Endothelial cell of umbilical vein (primary cell): Measurements from ENCODE around the gene ITIH3. TPM values are rescaled to one million over a fixed set of nuclear protein-coding genes. Genes with fewer than 3 reads are reported as not detected.

ENCODE experiments used
- BruUV-seq: library from RNA; stranded (reverse); fragments of 400-500 nt; replicated peaks from 2 replicates; lab custom pipeline; 2021; lab: Mats Ljungman, UMichigan
- CTCF ChIA-PET: fragments of 300-600, 350-600 bp; sonication (Branson Sonifier 250); formaldehyde crosslinking; loops from one replicate; lab custom pipeline; 2021; ENCODE audit warnings: antibody characterized with exemption, inconsistent platforms; lab: Charles Lee
- POLR2A ChIA-PET: fragments of 300-600, 350-600 bp; sonication (Branson Sonifier 250); formaldehyde crosslinking; loops from one replicate; lab custom pipeline; 2021; ENCODE audit warnings: antibody characterized with exemption, inconsistent platforms; lab: Charles Lee
- DNase-seq: peaks from one replicate; pipeline ENCODE4 v3.0.0-alpha.2; 2011; ENCODE audit warnings: low read depth, low spot score
- FAIRE-seq: peaks from 2 replicates; lab custom pipeline; 2011; peaks lifted over from hg19 to GRCh38; lab: Jason Lieb, UNC
- H2AFZ ChIP-seq: 2 replicates; pipeline ENCODE4 v1.6.0; 2012; ENCODE audit warnings: low read depth, low read length, control low read depth, inconsistent platforms
- H3K27ac ChIP-seq: 2 replicates; pipeline ENCODE4 v1.5.1; 2011; ENCODE audit warnings: low read depth, mild to moderate bottlenecking, control low read depth, low read length, moderate library complexity; ENCODE audit not compliant: insufficient read depth
- H3K27me3 ChIP-seq, 2 experiments: 2 replicates each; pipeline versions ENCODE4 v1.6.0 to v1.6.1; 2011; ENCODE audit warnings: low read length in 2 of 2, mixed read lengths in 1 of 2; ENCODE audit not compliant: control insufficient read depth in 2 of 2, insufficient read depth in 2 of 2
- H3K36me3 ChIP-seq, 2 experiments: 2 replicates in 1 of 2; 3 replicates in 1 of 2; pipeline ENCODE4 v1.5.1; 2011; ENCODE audit warnings: low read length in 2 of 2, mild to moderate bottlenecking in 1 of 2, moderate library complexity in 1 of 2; ENCODE audit not compliant: control insufficient read depth in 2 of 2, insufficient read depth in 2 of 2; ENCODE audit errors: extremely low read depth in 1 of 2
- H3K4me1 ChIP-seq: 3 replicates; pipeline ENCODE4 v1.5.1; 2011; ENCODE audit warnings: mild to moderate bottlenecking, low read length; ENCODE audit not compliant: control insufficient read depth, insufficient read depth; ENCODE audit errors: extremely low read depth
- H3K4me2 ChIP-seq: 2 replicates; pipeline ENCODE4 v1.6.1; 2011; ENCODE audit warnings: low read length, control low read depth, mixed read lengths; ENCODE audit not compliant: insufficient read depth
- H3K4me3 ChIP-seq, 3 experiments: fragments of 200-600 bp in 1 of 3; sonication (generic), shearing (Covaris generic) in 1 of 3; replicated peaks in 1 of 3; 2 replicates each; pipeline ENCODE4 v1.5.1; 2011 to 2016; ENCODE audit warnings: control low read depth in 3 of 3, low read length in 3 of 3, mild to moderate bottlenecking in 2 of 3, inconsistent platforms in 1 of 3, low read depth in 1 of 3, moderate library complexity in 1 of 3; ENCODE audit not compliant: insufficient read depth in 1 of 3
- H3K79me2 ChIP-seq: 2 replicates; pipeline ENCODE4 v1.6.0; 2012; ENCODE audit warnings: low read length, inconsistent platforms; ENCODE audit not compliant: control insufficient read depth, insufficient read depth
- H3K9ac ChIP-seq: replicated peaks from 2 replicates; pipeline ENCODE3; 2011; ENCODE audit warnings: low read length, control low read depth; ENCODE audit not compliant: insufficient read depth; ENCODE audit errors: extremely low read depth
- H3K9me1 ChIP-seq: replicated peaks from 3 replicates; pipeline ENCODE4 v1.6.0; 2011; ENCODE audit warnings: mild to moderate bottlenecking, low read length; ENCODE audit not compliant: control insufficient read depth, insufficient read depth; ENCODE audit errors: extremely low read depth
- H3K9me3 ChIP-seq: replicated peaks from 2 replicates; pipeline ENCODE4 v1.5.1; 2012; ENCODE audit warnings: low read length, inconsistent platforms; ENCODE audit not compliant: control insufficient read depth, insufficient read depth
- H4K20me1 ChIP-seq: replicated peaks from 2 replicates; pipeline ENCODE3; 2011; ENCODE audit warnings: mild to moderate bottlenecking, low read length; ENCODE audit not compliant: control insufficient read depth, insufficient read depth; ENCODE audit errors: extremely low read depth
- CTCF ChIP-seq, 2 donors: IDR thresholded peaks; 1 replicate in 1 of 2; 2 replicates in 1 of 2; pipeline ENCODE4 v1.5.1; 2011; ENCODE audit warnings: low read length in 2 of 2, mild to moderate bottlenecking in 2 of 2, moderate library complexity in 2 of 2, control low read depth in 1 of 2, inconsistent platforms in 1 of 2, low read depth in 1 of 2; ENCODE audit not compliant: insufficient read depth in 1 of 2; ENCODE audit errors: extremely low read depth in 1 of 2
- EZH2 ChIP-seq: IDR thresholded peaks from 2 replicates; pipeline ENCODE4 v1.6.1; 2012; ENCODE audit warnings: borderline replicate concordance, low read depth, mild to moderate bottlenecking, moderate library complexity, low read length, inconsistent platforms; ENCODE audit not compliant: severe bottlenecking
- FOS ChIP-seq: IDR thresholded peaks from 2 replicates; pipeline ENCODE4 v1.6.1; 2011; ENCODE audit warnings: mild to moderate bottlenecking, low read length, moderate library complexity, borderline replicate concordance; ENCODE audit not compliant: insufficient read depth
- GATA2 ChIP-seq: IDR thresholded peaks from 2 replicates; pipeline ENCODE4 v1.7.0; 2011; ENCODE audit warnings: low read depth, mild to moderate bottlenecking, moderate library complexity, mixed read lengths, low read length; ENCODE audit not compliant: insufficient read length, insufficient read depth
- JUN ChIP-seq: IDR thresholded peaks from 2 replicates; pipeline ENCODE4 v1.6.1; 2011; ENCODE audit warnings: borderline replicate concordance, low read depth; ENCODE audit not compliant: insufficient read length, insufficient read depth
- MAX ChIP-seq: IDR thresholded peaks from 2 replicates; pipeline ENCODE4 v1.6.1; 2011; ENCODE audit not compliant: insufficient read depth, insufficient read length
- MYC ChIP-seq: IDR thresholded peaks from one replicate; pipeline ENCODE4 v1.6.1; 2011; ENCODE audit warnings: mild to moderate bottlenecking, low read depth, low read length
- POLR2A ChIP-seq: IDR thresholded peaks from 2 replicates; pipeline ENCODE4 v1.6.1; 2012; ENCODE audit warnings: low read depth, mild to moderate bottlenecking, control low read depth, low read length
- POLR2AphosphoS5 ChIP-seq: IDR thresholded peaks from 2 replicates; pipeline ENCODE4 v1.6.1; 2012; ENCODE audit warnings: low read depth, mild to moderate bottlenecking, control low read depth, low read length, moderate library complexity; ENCODE audit not compliant: insufficient read depth
- dilution Hi-C: fragments of 300-500 bp; cut with MboI; formaldehyde crosslinking; loops from one replicate; pipeline ENCODE4 v1.15.0; 2019; ENCODE audit warnings: low sequenced_read_pairs; ENCODE audit not compliant: extremely low pct_ligation_motif_present
- intact Hi-C: fragments of 100-400 bp; cut with micrococcal nuclease; formaldehyde crosslinking; loops from one replicate; pipeline ENCODE4 v1.10.0; 2022
- polyA plus RNA-seq, 4 experiments: library from polyadenylated mRNA; depleted of rRNA in 3 of 4; stranded (reverse) in 3 of 4; unstranded in 1 of 4; fragments of >200 nt; gene quantifications; 2 replicates each; pipeline versions ENCODE4 v1.2.1 to v1.2.3, GENCODE V29; 2011 to 2012; ENCODE audit warnings: missing spikeins in 1 of 4
- total RNA-seq: library from RNA; stranded (reverse); gene quantifications from 2 replicates; pipeline ENCODE4 v1.2.3, GENCODE V29; 2021

ITIH3 gene
- total and polyA plus RNA-seq, 2 donors (not counting 3 experiments of a cell fraction or from before 2014, with no cell fraction given), result not detected

GRCh38 chr3:52779837-52780585 lies 14.6 kb upstream of the ITIH3 start:
- TF ChIP-seq CTCF (IDR thresholded peaks at IDR 0.05; ENCODE audit: extremely low read depth in 1 of 2, insufficient read depth in 1 of 2, low read depth in 1 of 2, low read length in 2 of 2) (no peak), FOS (no peak), POLR2AphosphoS5 (no peak), EZH2 (no peak), MYC (no peak), GATA2 (no peak), MAX (no peak), POLR2A (no peak), JUN (no peak)
- no peak for FAIRE-seq
- dilution Hi-C loops, result no loop called here
- POLR2A ChIA-PET, result no interaction called here
- no TSS peak for BruUV-seq
- no peaks in the 10 kb centered on the region for H3K9me3 ChIP-seq
- no peaks in the 10 kb centered on the region for H3K9me1 ChIP-seq
- peaks cover 0 to 13% of the 10 kb centered on the region in 2 experiments for H3K27me3 ChIP-seq
- H3K9ac ChIP-seq, result no peak overlapping the region
- no peak for DNase-seq
- CTCF ChIA-PET, result interaction anchor here (1.0 to 2.0 kb wide), 5 partner anchors 9 to 41 kb away, joined by 3 to 7 read pairs (median 3); partner anchors contain the start of gene NEK4
- H3K4me1 ChIP-seq, result no peaks in the 10 kb centered on the region
- no peaks in the 10 kb centered on the region for H3K79me2 ChIP-seq
- no peak overlapping the region for H3K4me3 ChIP-seq
- intact Hi-C loops, result no loop called here
- no peaks in the 10 kb centered on the region for H4K20me1 ChIP-seq
- H3K27ac ChIP-seq, result no peak overlapping the region
- H2AFZ ChIP-seq, result no peak overlapping the region
- H3K4me2 ChIP-seq, result no peak overlapping the region
- H3K36me3 ChIP-seq, result no peaks in the 10 kb centered on the region
